GM19043 (cell line): ENCODE measurements around the gene FCRL5.
A peak's percentile ranks its signal among the peaks of the same experiment; 100 is the strongest.
"Not testable (repeated sequence)": the region's sequence is repeated elsewhere in the genome, so short reads cannot be mapped to it uniquely, and the experiment has no call there.

Experiments
- ATAC-seq: cut with Tn5 transposase; IDR thresholded peaks from one replicate; pipeline ENCODE4 v1.9.1; 2021; ENCODE audit warnings: low read depth; ENCODE audit not compliant: unreplicated experiment

FCRL5 gene

DNA sequence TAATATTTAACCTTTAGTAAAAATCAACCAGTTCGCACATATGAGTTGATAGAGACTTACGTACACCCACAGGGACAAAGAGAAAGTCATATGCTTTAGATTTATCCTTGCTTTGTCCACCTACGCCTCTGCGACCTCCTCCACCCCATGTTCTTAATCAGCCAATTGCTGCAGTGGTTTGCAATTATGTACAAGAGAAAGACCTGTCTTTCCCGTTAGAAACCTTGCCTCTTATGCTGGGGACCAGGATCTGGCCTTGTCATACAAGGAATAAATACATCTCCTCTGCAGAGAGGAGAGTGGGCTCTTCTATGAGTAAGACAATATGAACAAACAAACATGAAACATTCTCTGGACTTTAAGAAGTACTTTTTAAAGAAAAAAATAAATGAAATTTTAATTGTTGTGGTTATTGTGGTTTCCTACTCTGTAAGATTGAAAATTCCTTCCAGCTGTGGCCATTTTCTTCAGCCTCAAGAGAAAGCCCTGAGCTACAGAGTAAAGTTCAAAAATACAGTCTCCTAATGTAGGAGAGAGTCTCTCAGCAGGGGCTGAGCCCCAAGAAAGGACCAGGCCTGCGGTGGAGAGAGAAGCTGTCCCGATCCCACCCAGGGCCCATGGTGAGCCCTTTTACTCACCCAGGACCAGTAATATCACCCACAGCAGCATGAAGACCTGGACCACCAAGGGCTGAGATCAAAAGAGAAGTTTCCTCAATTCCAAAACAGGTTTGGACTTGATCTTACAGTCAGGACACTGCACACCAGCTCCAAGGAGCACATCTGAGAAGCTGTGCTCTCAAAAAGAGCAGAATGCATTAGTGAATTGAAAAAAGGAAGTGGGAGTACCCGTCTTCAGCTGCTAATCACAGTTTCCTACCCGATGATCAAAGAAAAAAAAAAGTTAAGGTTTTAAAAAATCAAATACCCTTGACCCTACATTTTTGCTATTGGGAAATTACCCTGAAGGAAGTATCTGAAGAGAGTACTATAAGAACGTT is at the start of gene FCRL5:
FCRL5 (minus strand) TSS at position 822 of the 1,000 bp plus-strand sequence; CDS start at position 669, 153 bp downstream.
- ATAC-seq: peak; percentile 83

DNA sequence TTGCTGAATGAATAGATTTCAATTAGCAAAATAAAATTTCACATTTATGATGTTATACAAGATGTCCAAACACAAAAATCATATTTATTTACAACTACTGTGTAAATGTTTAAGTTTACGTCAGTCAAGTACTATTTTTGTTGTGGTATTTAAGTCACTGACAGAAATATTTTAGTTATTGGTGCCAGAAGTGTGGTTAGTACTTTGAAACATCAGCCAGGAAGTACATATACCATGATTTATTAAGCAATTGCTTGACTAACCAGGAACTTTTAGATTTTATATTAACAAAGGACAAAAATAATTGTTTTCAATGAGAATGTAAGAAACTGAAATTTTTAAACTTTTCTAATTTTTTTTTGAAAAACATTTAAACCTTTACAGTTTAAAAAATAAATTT is 47.9 kb upstream of the FCRL5 start:
- ATAC-seq: no peak

DNA sequence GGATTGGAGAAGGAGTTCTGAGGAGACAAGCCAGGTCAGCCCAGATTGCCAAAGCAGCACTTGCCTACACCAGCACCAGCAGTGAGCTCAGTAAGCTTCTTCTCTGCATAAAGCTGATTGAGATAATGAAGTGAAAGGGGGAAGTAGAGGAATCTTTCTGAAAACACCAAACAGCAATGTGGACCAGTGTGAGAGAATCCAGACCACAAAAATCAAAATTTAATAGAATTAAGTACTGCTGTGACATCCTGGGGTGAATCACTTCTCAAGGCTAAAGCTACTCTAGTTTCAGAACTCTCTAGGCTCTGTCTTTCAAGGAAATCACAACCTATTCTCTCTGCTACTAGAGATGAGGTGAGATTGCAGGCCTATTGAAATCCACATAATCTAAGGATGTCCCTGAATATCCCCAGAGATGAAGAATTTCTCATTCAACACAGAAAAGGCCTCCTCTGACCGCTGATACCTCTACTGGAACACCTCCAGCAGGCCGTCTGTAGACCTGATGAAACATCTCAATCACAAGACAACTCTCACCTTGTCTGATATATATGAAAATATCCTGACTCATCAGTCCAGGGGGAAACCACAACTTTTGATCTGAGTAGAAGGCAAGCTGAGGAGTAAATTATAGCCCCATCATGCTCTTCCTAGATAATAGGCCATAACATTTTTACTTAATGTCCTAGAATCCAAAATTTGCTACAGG is 45.8 kb upstream of the FCRL5 start, which contains the start of gene FCRL4:
FCRL4 (minus strand) TSS at position 127 of the 709 bp plus-strand sequence. CDS start 141 bp downstream, outside the sequence.
- peak; percentile 42 for ATAC-seq

DNA sequence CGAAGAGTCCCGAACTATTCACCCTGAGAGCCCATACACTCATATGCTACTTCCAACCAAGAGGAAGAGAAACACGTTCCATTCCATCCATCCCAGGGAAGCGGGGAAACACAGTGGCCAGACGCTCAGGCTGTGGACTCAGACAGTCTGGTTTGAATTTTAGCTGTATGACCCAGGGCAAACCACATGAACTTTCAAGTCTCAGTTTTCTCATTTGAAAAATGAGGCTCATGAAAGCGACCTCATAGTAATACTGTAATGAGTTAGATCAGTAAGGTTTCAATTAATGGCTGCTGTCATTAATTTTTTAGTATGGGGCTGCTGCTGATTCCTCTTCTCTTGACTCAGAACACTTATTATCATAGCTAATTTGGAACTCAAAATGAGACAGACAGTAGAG is 44.1 kb upstream of the FCRL5 start:
- ATAC-seq: peak; percentile 32

DNA sequence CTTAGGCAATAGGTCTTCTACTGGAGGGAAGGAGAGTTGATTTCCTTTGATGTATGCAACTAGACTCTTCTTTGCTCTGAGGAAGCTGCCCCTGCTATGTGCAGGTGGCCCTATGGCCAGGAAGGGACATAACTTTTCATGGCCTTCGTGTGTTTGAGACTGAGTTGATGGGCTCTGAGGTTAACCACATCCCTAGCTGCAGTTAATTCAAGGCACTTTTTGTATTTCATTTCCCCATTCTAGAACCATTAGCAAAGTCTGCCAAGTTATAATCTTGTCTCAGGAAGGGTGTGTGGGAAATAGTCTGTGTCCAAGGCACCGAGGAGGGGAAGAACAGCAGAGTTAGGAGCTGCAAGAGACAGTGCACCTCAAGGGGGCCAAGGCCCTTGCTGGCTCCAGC is 43.0 kb upstream of the FCRL5 start:
- peak; percentile 70 for ATAC-seq

DNA sequence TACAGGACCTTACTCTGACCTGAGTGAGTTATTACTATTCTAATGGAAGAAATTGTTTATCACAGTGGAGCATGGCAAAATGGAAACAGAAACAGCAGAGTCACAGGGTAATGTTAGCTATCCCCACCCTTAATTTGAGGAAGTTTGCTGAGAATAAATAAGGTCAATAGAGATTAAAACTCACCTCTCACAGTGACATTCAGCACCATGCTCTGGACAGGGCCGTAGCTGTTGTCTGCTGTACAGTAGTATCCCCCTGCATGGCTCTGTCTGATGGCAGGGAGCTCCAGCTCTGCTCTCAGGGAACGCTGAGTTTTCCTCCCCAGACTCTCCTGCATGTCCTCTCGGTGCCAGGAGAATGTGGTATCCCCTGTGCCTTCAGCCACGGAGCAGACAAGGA is 33.7 kb upstream of the FCRL5 start:
- ATAC-seq: no peak

DNA sequence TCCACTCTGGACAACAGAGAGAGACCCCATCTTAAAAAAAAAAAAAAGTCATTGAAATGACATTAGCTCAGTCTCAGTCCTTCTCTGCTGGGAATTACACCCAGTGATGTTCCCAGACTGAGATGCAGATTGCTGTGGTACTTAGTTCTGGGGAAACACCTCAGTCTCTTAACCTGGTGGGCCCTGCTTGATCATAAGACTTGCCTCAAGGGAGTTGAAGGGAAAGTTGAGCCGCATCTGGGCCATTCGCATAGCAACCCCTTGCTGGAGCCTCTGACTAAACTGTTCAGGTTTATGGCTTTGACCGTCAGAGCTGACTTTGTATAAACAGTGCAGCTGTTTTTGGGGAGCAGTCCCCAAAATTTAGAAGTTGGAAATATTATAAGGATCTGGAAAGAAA is 32.2 kb upstream of the FCRL5 start:
- no peak for ATAC-seq

DNA sequence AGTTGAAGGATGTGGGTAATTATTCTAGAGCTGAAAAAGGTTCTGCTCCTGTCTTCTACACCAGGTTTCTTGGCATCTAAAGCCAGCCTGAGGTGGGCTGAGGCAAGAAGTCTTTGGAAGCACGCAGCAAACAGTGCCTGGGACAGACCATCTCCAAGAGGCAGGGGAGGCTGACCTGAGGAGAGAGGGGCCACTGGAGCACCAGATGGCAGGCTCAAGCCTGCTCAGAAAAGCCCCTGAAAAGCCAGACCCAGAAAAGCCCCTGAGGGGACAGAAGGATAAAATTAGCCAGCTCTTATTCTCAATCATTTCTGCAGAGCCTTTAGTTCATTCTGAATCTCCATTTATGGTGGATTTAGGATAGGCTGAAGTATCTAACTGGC is 28.5 kb upstream of the FCRL5 start:
- no peak for ATAC-seq

DNA sequence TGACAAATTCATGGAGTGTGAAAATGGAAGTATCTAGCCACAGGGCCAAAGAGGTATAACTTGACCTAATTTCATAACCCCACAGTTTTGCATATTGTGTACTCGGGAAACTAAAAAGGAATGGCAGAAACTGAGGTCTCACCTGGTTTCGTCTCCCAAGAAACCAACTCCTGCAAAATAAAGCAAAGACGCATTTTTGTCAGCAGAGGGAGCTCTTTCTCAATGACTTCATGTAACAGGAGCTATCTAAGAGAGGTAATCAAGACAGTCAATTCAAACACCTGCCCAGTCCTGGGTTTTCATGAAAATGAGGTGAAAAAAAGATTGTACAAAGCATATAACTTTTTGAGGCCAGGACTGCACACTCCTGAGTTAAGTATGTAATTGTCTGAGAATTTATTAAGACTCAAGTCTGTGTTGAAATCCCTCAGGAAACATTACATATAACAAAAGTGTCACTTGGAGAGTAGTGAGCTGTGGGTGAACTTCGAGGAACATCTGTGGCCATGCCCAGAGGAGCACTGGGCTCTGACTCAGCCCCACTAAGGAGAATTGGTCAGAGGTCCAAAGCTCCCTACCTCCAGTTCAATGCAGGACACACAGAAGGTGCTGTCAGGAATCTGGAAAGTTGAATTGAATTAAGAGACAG is 28.0 kb upstream of the FCRL5 start:
- no peak for ATAC-seq

DNA sequence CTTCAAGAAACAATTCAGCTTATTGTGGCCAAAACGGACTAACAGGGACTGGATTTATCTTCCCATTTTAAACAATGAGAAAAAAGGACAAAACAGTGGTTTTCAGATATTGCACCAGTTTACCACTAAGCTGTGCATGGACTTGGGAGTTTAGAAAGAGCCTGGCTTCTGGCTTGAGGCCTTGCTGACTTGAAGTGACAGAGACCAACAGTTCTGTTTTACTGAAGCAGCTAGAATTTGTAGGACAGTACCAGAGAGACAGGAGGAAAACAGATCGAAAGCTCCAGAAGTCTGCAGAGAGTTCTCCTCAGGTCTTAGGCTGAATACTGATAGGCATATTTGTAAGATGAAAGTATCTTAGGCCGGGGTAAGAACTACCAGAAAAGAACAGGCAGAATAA is 25.1 kb upstream of the FCRL5 start:
- no peak for ATAC-seq

DNA sequence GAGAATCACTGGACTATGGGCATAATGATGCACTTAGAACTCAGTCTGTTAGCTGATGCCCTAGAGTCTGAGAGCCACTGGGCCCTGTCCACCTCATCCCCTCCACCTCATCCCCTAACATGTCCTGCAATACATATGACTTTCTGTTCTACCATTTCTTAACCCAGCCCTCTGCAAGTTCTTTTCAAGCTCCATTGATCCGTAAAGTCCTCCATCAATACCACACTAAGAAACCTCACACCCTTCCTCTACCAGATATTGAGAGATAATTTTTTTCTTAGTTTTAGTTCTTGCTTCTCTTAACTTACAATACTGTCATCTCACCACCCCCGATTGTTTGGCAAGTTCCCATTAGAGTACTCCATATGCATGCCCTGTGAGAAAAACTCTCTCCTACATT is 23.4 kb upstream of the FCRL5 start:
- ATAC-seq: peak; percentile 76

DNA sequence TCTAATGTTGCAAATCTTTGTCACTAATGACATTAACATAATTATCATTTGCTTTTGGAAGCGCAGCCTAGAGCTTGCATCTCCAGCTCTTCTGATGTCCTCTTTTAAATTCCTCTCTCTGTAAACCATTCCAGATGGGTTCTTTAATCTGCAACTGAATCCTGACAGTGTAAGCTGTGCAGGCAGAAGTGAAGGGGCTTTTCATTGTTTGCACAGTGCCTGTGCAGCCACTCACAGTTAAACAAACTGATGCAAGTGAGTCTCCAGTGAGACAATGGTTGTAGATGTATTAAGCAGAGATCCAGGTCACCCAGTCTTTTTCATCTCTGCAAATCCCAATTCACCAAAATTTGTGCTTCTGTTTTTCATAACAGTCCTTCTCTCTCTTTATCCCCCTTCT is 22.5 kb upstream of the FCRL5 start:
- no peak for ATAC-seq

DNA sequence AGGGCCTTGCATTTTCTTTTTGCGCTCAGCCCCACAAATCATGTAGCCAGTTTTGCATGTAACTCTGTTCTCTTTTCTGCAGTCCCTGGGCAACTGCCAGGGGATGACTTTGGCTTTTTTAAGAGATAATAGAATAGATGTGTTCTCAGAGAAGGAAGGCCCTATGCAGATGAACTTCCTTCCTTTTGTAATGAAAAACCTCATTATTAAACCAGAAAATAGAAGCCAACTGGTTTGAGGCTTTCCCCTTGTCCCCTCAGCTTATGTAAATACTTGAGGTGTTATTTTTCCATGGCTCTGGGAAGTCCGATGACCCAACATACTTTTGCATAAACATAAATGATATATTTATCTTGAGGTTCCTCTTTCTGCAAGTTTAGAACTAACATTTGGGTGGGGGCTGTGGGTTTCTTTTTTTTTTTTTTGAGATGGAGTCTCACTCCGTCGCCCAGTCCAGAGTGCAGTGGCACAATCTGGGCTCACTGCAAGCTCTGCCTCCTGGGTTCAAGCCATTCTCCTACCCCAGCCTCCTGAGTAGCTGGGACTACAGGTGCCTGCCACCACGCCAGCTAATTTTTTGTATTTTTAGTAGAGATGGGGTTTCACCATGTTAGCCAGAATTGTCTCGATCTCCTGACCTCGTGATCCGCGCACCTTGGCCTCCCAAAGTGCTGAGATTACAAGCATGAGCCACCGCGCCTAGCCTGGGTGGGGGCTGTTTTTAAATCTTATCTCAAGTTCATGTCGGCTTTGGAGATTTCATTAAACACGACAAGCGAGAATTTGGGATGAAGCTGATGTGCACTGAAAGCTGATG is 14.4 kb upstream of the FCRL5 start:
- ATAC-seq: no peak

DNA sequence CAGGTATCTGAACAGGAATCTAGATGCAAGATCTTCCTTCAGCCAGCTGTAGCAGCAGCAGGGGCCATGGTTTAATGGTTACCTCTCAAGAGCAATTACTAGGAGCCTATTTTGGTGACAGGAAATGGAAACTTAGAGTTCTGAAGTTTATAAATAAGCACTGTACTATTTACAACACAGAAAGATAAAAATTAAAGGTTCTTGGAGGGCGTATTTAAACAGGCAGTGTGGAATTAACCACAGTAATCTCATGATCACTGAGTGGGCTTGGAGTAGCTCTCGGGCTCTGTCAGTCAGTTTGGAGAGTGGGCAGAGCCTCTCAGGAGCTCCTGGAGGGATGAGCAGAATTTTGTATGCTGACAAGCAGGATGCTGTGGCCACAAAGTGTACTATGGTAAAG is 10.2 kb upstream of the FCRL5 start:
- peak; percentile 69 for ATAC-seq

DNA sequence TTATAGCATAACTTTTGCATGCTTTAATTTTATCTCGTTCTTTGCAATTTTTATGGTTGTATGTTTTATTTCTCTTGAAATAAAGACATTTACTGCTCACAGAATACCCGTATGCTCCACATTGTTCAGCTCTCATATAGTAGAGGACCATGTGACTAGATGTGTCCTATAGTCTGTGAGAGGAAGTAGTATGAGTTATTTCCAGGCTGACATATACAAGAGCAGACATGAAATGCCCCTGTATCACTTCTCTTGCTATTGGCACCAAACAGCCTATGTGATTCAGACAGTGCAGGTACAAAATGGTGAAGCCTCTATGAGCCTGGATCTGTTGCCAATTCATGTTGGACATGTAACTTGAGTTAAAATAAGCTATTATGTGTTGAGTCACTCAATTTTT is 5.8 kb upstream of the FCRL5 start:
- ATAC-seq: no peak

DNA sequence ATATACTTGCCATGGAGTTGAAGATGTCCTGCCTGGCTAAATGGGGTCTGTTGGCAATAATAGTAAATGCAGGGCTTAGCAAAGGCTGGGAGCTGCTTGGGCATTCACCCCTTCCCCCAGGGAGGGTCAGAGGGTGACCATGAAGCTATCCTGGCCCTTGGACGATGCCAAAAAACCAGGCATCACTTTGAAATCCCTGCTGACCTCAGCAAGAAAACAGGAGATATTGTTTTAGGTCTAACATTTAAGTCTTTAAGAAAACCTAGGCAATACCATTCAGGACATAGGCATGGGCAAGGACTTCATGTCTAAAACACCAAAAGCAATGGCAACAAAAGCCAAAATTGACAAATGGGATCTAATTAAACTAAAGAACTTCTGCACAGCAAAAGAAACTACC is 4.2 kb downstream of the FCRL5 start:
- not testable (repeated sequence) for ATAC-seq

DNA sequence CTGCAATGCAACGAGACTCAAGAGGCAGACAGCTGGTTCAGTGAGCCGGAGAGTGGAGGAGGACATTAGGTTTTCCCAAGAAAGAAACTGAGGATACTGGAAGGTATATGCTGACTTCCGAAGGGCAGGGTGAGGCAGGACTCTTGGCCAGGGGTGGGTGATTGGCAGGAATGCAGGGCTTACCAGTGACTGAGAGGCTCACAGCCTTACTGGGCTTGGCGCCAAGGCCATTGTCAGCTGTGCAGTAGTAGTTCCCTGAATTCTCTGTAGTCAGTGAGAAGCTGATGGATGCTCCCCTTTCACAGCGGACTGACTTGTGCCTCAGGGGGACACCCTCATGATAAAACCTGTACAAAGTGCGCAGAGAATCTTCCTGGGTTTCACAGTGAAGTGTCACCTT is 9.6 kb downstream of the FCRL5 start:
- no peak for ATAC-seq

DNA sequence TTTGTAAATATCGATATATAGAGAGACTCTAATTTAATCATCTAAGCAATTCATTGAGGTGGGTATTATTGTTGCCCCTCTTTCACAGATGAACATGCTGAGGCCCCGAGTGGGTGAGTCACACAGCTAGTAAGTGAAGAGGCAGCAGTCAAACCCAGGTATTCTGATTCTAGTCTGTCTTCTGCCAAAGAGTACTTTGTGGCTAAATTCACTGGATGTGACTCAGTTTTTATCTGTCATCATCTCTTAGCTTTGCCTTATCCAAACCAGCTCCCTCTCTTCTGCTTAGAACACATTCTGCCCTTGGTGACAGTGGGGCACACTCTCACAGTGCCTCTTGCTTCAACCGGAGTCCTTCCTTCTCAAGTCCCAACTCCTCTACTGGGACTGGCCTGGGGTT is 11.5 kb downstream of the FCRL5 start:
- ATAC-seq: no peak

DNA sequence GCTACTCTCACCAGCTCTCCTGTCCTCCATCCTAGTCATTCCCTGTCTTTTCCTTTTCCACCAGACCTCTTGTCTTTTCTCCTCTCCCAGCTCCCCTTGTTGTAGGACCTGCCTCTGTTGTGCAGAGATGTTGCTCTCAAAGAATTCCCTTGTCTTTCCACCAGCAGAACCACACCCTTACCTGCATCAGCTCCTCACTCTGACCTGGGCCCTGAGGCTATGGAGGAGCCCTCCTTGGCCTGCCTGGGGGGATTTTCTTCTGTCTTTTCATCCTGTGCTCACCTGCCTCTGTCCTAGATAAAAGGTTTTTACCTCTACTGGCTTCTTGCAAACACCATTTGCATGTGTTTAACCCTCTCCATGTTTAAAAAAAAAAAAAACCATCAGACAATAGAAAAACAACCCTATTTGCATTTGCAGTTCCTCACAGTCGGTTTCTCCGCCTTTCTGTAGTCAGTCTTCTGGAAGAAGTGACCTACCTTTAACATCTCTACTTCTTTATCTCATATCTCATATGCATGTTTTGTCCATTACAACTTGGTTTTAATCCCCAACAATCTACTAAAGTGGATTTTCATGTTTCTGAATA is 12.1 kb downstream of the FCRL5 start:
- no peak for ATAC-seq

DNA sequence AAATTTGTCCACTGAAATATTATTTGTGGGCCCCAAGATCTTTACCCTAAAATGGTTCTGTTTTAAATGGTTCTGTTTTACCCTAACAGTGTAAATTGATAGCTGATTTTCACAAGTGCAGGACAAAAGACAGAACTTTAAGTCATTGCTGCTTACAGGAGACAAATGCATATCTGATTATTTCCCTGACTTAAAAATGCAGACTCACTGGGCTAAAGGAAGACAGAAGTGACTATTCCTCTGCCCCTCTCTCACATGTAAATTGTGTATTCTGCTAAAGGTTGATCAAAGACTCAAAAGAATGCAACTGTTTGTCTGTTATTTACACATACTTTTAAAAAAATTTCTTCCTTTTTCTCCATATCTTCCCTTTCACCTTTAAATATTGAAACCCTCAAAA is 12.7 kb downstream of the FCRL5 start:
- no peak for ATAC-seq
